Measurements from ENCODE around the gene SHROOM4. TPM values are rescaled to one million over a fixed set of nuclear protein-coding genes. Genes with fewer than 3 reads are reported as not detected.
A peak's percentile ranks its signal among the peaks of the same experiment; 100 is the strongest.

The SHROOM4 gene
- total RNA-seq, 4 donors from 2014 or later: 8.6 to 15.1 (median 10.8) TPM

GRCh38 chrX:50771382-50771781 is 42.6 kb downstream of the SHROOM4 start:
- WGBS, 2 donors (ENCODE audit: low coverage in 1 of 2): 48 to 78% methylated on average over 1 to 2 of the region's 2 CpGs
- peaks cover 0 to 13% (median 0%) of the 10 kb centered on the region in 3 donors for H3K4me1 ChIP-seq
- no peaks in the 10 kb centered on the region for H3K9me3 ChIP-seq
- H3K36me3 ChIP-seq: no peaks in the 10 kb centered on the region
- no peak for ATAC-seq
- no peak overlapping the region for H3K4me3 ChIP-seq
- no peak overlapping the region for H3K27ac ChIP-seq
- TF ChIP-seq POLR2AphosphoS5 (IDR thresholded peaks at IDR 0.05) (no peak), POLR2A (IDR thresholded peaks at IDR 0.05) (no peak), EP300 (IDR thresholded peaks at IDR 0.05) (no peak)
- TF ChIP-seq, protein P1, sequence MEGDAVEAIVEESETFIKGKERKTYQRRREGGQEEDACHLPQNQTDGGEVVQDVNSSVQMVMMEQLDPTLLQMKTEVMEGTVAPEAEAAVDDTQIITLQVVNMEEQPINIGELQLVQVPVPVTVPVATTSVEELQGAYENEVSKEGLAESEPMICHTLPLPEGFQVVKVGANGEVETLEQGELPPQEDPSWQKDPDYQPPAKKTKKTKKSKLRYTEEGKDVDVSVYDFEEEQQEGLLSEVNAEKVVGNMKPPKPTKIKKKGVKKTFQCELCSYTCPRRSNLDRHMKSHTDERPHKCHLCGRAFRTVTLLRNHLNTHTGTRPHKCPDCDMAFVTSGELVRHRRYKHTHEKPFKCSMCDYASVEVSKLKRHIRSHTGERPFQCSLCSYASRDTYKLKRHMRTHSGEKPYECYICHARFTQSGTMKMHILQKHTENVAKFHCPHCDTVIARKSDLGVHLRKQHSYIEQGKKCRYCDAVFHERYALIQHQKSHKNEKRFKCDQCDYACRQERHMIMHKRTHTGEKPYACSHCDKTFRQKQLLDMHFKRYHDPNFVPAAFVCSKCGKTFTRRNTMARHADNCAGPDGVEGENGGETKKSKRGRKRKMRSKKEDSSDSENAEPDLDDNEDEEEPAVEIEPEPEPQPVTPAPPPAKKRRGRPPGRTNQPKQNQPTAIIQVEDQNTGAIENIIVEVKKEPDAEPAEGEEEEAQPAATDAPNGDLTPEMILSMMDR (IDR thresholded peaks at IDR 0.05): no peak
- no peaks in the 10 kb centered on the region for H3K27me3 ChIP-seq

DNA sequence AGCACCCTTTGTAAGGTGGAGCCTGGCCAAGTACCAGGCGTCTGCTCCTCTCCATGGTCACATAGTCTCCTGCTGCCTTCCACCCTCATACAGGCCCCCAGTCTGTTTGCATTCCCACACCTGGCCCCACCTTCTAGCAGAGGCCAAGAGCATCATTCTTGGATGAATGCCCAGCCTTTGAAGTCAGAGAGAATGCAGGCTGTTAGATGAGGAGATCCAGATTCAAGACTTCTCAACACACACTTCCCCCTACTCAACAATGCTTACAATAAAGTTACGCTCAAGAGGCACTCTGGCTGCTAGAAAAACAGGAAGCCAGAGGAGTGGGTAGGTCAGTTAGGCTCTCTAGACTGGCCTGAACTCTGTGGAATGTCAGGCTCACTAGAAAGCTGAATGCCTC is 43.3 kb downstream of the SHROOM4 start:
- TF ChIP-seq POLR2A (IDR thresholded peaks at IDR 0.05): no peak
- TF ChIP-seq, protein P1 (IDR thresholded peaks at IDR 0.05): no peak
- no peak for TF ChIP-seq EP300 (IDR thresholded peaks at IDR 0.05)
- no peak for TF ChIP-seq POLR2AphosphoS5 (IDR thresholded peaks at IDR 0.05)
- no peak overlapping the region for H3K4me3 ChIP-seq
- no peaks in the 10 kb centered on the region for H3K36me3 ChIP-seq
- peaks cover 0 to 13% (median 0%) of the 10 kb centered on the region in 3 donors for H3K4me1 ChIP-seq
- H3K27me3 ChIP-seq: no peaks in the 10 kb centered on the region
- H3K27ac ChIP-seq: no peak overlapping the region
- WGBS, 2 donors (ENCODE audit: low coverage in 1 of 2): no CpG with 5 or more reads among the region's 2 CpGs
- no peak for ATAC-seq
- H3K9me3 ChIP-seq: no peaks in the 10 kb centered on the region

GRCh38 chrX:50769389-50770063 is 44.5 kb downstream of the SHROOM4 start:
- Histone ChIP-seq H3K27me3 (no peaks in the 10 kb centered on the region), H3K9me3 (no peaks in the 10 kb centered on the region), H3K4me1 (peaks cover 0 to 13% (median 0%) of the 10 kb centered on the region in 3 donors), H3K27ac (peak overlapping the region in 1 of 4 donors; percentile 9), H3K36me3 (no peaks in the 10 kb centered on the region), H3K4me3 (no peak overlapping the region)
- ATAC-seq: no peak
- 82 to 100% methylated on average over 2 to 5 of the region's 5 CpGs for WGBS, 2 donors (ENCODE audit: low coverage in 1 of 2)
- TF ChIP-seq POLR2A (IDR thresholded peaks at IDR 0.05) (no peak), POLR2AphosphoS5 (IDR thresholded peaks at IDR 0.05) (no peak), EP300 (IDR thresholded peaks at IDR 0.05) (no peak)
- TF ChIP-seq, protein P1 (IDR thresholded peaks at IDR 0.05): no peak

DNA sequence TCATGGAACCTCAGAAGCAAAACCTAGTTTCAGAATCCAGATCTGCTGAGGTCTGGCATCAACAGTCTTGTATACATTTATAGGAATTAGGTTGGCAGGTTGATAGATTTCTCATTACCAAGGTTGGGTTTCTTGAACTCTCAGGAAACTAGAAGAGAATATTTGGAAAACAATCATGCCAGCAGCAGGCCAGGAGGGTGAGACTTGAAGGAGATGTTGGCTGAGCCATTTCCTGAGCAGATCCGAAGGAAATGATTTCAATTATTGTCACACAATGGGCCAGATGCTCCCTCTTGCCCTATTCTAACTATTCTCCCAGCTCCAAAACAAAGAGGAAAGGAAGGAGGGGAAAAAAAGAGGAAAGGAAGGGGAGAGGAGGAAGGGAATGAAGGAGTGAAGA is 45.2 kb downstream of the SHROOM4 start:
- Histone ChIP-seq H3K9me3 (no peaks in the 10 kb centered on the region), H3K27ac (no peak overlapping the region), H3K4me1 (peaks cover 0 to 13% (median 0%) of the 10 kb centered on the region in 3 donors), H3K4me3 (no peak overlapping the region), H3K36me3 (no peaks in the 10 kb centered on the region), H3K27me3 (no peaks in the 10 kb centered on the region)
- 0% methylated on average over 1 of the region's 1 CpG; no CpG with 5 or more reads in 1 of the 2 donors for WGBS, 2 donors (ENCODE audit: low coverage in 1 of 2)
- TF ChIP-seq POLR2A (IDR thresholded peaks at IDR 0.05) (no peak), POLR2AphosphoS5 (IDR thresholded peaks at IDR 0.05) (no peak), EP300 (IDR thresholded peaks at IDR 0.05) (no peak)
- TF ChIP-seq, protein P1 (IDR thresholded peaks at IDR 0.05): no peak
- ATAC-seq: no peak

DNA sequence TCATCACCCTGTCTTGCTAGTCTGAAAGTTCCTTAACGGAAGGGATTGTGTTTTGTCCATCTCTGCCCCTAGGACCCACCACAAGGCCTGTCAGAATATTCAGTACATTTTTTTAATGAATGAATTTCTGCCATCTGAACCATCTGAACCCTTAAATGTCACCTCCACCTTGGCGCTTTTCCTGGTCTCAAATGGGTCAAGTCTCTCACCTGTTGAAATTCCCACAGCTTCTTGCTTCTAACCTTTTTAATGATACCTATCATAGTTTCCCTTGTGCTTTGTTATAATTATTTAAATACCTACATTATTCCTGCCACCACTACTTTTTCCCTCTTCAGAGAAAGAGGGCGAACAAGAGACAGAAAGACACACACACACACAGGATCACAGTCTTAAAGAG is 48.0 kb downstream of the SHROOM4 start:
- 70 to 100% methylated on average over 2 to 3 of the region's 3 CpGs for WGBS, 2 donors (ENCODE audit: low coverage in 1 of 2)
- H3K27me3 ChIP-seq: no peaks in the 10 kb centered on the region
- TF ChIP-seq POLR2AphosphoS5 (IDR thresholded peaks at IDR 0.05) (no peak), POLR2A (IDR thresholded peaks at IDR 0.05) (no peak), EP300 (IDR thresholded peaks at IDR 0.05) (no peak)
- TF ChIP-seq, protein P1 (IDR thresholded peaks at IDR 0.05): no peak
- no peak for ATAC-seq
- no peak overlapping the region for H3K27ac ChIP-seq
- H3K4me1 ChIP-seq: peaks cover 0 to 8% (median 0%) of the 10 kb centered on the region in 3 donors
- no peaks in the 10 kb centered on the region for H3K9me3 ChIP-seq
- no peak overlapping the region for H3K4me3 ChIP-seq
- no peaks in the 10 kb centered on the region for H3K36me3 ChIP-seq

Measured in gastroesophageal sphincter (tissue), 4 donors.